DMS79 treated with DMSO at 0.1 percent for 48 hours (cell line): ENCODE data around the gene MYEOV.

Experiments used
- DNase-seq: peaks from one replicate; lab custom pipeline; 2025; lab: John Stamatoyannopoulos, UW

The MYEOV gene

DNA sequence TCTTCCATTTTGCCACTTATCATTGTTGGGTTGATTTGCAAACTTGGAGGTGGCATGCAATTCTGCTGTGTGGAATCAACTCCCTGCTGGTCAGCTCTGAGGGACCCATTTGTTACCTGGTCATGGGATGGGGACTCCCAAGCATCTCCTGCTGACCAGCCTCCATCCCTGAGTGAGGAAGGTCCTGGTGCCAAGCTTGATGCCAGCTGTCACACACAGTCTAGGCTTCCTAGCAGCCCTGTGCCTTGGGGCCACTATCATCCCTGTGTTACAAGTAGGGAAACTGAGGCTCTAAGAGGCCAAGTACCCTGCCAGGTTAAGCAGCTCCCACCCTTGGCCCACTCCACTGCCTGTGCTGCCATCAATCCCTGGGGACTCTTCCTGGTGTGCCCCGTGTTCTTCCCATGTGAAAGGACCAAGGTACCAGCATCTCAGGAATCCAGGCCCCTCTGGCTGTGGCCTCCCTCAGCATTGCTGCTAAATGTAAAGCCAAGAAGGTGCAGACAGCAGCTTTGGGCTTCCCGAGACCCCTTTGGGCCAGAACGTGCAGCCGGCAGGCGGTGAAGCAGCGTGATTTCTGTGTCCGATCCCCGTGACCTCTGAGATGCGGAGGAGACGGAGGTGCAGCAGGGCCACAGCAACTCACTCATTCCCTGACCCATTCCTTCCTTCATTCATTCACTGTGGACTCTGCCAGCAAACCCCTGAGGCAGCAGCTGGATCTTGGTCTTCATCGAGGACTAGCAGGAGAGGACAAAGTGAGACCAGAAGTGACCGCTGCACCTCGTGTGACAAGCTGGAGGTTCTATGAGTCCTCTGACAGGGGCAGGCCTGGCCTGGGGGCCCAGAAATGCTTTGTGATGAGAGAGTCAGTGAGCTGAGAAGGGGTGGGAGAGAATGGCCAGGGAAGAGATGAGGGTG lies 49.7 kb downstream of the MYEOV start:
- DNase-seq, result no peak

GRCh38 chr11:69344570-69345145 lies 50.7 kb downstream of the MYEOV start:
- DNase-seq, result no peak
